Measurements from ENCODE around the gene THRB.

THRB gene

DNA sequence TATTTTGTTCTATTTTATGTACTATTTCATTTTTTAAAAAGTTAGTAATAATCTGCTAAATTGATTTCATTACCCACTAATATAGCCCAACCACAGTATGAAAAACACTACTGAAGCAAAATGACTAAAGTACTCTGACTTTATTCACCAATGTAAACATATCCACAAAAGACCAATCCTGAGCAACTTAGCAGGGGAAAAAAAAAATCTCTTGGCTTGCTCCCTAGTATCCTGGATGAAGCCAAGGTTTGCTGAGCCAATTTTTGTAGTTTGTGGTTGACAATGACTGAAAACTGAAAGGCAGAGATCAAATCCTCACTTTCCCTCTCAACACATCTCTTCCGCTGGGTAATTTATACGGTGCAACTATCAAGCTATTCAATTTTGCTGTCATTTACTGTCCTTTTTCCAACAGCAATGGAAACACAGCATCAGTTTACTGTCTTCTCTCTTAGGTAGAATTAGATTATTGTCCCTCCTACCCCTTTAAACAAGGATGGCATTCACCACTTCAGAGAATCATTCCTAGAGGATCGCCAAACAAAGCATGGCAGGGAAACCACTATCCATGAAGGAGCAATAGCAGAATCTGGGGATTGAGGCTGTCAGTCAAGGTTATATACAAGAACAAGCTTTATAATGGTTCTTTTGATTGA lies 149.7 kb downstream of the THRB start:
- no peak for DNase-seq

DNA sequence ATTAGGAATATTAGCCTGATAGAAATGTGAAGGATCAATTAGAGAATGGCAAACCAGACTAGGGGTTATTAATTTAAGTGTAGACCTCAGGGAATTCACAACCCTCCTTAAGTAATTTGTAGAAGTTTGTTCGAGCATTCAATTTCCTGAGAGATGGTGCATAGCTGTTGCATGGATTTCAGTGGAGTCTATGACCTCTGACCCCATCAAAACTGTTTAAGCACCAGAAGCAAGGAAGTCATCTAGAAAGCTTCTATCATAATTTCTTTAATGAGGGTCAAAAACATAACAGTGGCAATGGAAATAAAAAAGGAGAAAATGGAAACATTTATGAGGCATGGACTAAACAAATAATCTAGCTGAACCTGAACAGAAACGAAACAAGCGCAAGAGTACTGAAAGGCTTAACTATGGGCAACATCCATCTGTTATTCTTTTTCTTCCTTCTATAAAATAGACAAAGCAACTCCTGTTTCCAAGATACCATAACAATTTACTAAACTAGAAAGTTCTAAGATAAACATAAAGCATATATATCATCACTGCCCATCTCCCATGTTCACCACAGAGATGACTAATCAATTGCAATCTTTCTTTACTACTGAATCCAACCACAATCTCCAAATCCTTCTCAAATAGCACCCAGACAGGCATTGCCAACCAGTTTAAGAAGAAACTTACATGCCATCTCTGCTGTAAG lies 151.4 kb downstream of the THRB start:
- no peak for DNase-seq

GRCh38 chr3:24342275-24342674 lies 152.4 kb downstream of the THRB start:
- DNase-seq = no peak

GRCh38 chr3:24341668-24342067 lies 153.0 kb downstream of the THRB start:
- DNase-seq = no peak

DNA sequence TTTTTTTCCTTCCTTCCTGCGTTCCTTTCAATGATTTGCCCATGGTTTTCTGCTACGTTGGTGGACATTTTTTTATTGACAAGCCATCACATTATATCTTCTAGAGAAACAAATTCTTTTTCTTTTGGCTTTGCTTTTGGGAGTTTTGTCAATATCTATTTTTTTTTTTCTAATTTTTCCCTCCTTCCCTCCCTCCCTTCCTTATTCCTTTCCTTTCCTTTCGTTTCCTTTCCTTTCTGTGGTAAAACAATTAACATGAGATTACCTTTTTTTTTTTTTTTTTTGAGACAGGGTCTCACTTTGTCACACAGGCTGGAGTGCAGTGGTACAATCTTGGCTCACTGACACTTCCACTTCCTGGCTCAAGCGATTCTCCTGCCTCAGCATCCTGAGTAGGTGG lies 153.7 kb downstream of the THRB start:
- no peak for DNase-seq

- DNase-seq = no peak
These were observed 154.5 kb downstream of the THRB start for GRCh38 chr3:24340161-24340560.

- DNase-seq = no peak
These were observed 155.3 kb downstream of the THRB start for GRCh38 chr3:24339266-24339825.

GRCh38 chr3:24338409-24339130 lies 156.1 kb downstream of the THRB start:
- no peak for DNase-seq

DNA sequence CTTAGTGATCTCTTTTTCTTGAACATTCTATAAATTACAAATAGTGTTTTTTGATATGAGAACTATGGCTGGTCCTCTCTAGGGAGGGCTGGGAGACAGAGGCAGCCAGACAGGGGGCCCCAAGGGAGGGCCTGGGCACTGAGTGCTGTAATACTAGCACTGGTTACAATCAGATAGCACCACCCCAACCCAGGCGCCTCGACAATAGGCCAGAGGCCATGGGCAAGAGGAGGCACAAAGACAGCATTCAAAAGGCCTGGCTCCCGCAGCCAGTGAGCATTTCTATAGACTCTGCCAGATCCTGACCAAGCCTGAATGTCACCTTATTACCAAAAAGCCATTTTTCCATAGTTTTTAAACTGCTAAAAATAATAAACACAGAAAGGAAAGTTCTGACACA lies 158.5 kb downstream of the THRB start:
- DNase-seq = no peak

DNA sequence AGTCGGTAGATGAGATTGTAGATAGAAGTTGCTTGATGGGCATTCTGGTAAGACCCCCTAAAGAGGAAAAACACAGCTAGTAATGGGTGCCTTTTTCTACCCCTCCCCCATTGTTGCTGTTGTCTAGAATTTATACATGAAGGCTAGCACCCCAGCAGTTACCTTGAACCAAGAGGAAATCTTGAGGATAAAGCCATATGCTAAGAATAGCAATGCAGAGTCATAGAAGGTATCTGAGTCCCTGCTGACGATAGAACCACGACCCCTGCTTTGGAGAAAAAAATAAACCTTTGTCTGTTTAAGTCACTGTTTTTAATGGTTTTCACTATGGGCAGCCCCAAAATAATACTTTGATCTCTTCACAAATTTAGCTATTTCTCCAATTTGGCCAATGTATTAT lies 162.6 kb downstream of the THRB start:
- no peak for DNase-seq

- no peak for DNase-seq
These were observed 171.4 kb downstream of the THRB start for GRCh38 chr3:24323272-24323671.

- no peak for DNase-seq
These were observed 174.0 kb downstream of the THRB start for GRCh38 chr3:24320601-24321000.

- no peak for DNase-seq
These were observed 175.9 kb downstream of the THRB start for GRCh38 chr3:24318677-24319287.

DNA sequence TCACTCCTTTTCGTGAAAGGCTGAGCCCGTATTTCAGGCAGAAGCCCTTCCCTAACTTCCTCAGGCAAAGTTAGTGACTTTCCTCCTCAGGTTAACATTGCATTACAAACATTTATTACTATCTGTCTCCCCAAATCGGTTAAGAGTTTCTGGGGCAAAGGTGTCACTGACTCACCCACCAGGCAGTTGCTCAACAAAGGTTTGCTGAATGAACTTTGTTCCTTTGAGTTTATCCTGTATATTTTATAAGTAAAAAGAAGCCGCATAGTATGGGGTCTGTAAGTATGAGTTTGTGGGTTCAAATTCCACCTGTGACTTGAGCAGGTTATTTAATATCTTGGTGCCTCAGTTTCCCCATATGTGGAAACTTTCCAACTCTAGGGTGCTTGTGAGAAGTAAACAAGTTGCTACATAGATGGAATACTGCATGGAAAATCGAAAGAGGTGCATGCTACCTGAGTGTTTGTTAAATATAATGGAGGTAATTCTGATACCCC lies 177.7 kb downstream of the THRB start:
- DNase-seq = no peak

GRCh38 chr3:24315971-24316370 lies 178.7 kb downstream of the THRB start:
- no peak for DNase-seq

- DNase-seq = no peak
These were observed 179.3 kb downstream of the THRB start for GRCh38 chr3:24315356-24315755.

- DNase-seq = no peak
These were observed 182.8 kb downstream of the THRB start for GRCh38 chr3:24311881-24312280.

GRCh38 chr3:24310887-24311286 lies 183.8 kb downstream of the THRB start:
- DNase-seq = no peak

- DNase-seq = no peak
These were observed 188.1 kb downstream of the THRB start for GRCh38 chr3:24306518-24306917.

DNA sequence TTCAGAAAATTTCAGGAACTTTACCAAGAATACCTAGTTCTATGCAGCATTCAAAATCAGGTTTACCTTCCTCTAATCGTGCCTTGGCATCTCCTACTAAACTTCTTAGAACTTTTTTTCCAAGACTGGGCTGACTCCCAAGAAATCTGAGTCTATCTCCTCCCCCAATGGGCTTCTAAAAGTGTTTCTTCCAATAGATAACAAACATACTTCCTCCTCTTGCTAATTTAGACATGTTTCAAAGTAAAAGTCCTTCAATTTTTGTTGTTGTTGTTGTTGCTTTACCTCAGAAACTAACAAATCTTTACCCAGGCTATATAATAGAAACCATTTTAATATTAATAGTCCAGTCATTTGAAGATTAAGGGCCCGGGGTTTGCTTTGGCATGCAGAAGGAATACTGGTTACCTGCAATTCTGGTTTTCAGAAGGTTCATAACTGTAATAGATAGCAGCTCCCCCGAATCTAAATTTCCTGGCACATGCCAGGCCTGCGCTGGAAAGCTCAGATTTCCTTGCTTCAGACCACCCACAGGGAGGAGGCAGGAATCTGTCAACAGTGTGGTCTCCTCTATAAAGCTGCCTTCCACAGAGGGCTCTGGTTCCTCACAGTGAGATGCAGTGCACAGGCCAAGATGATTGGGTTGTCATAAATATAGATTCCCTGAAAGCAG lies 188.7 kb downstream of the THRB start:
- no peak for DNase-seq

- DNase-seq = no peak
These were observed 191.4 kb downstream of the THRB start for GRCh38 chr3:24303057-24303754.

DNA sequence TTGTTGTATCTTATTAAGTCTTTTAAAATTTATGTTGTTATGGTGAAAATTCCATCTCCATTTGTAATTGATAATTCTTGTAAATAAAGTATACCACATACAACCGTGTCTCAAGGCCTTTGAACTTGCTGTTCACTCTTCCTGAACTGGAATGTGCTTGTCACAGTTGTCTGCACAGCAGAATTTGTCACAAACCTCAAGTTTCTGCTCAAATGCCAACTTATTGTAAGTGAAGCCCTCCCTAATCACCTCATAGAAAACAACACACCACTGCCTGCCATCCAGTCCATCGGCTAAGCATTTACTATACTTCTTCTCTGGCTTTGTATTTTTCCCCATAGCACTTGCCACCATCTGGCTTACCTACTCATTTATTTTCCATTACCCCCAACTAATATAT lies 192.3 kb downstream of the THRB start:
- no peak for DNase-seq

Measured in activated CD4-positive, alpha-beta T cell treated with anti-CD3 and anti-CD28 coated beads for 48 hours (primary cell).